Forelimb muscle (tissue), 1 donor: ENCODE measurements around the gene DGKG. TPM values are rescaled to one million over a fixed set of nuclear protein-coding genes. Genes with fewer than 3 reads are reported as not detected.

ENCODE experiments used
- DNase-seq: peaks from one replicate; pipeline ENCODE4 v3.0.0-alpha.2; 2013; ENCODE audit warnings: low read depth
- polyA plus RNA-seq: library from polyadenylated mRNA; unstranded; fragments of 120-200 nt; gene quantifications from one replicate; pipeline ENCODE4 v1.2.1, GENCODE V29; 2013; ENCODE audit not compliant: insufficient read length

The DGKG gene
- polyA plus RNA-seq, 1 donor, result 3.1 TPM

DNA sequence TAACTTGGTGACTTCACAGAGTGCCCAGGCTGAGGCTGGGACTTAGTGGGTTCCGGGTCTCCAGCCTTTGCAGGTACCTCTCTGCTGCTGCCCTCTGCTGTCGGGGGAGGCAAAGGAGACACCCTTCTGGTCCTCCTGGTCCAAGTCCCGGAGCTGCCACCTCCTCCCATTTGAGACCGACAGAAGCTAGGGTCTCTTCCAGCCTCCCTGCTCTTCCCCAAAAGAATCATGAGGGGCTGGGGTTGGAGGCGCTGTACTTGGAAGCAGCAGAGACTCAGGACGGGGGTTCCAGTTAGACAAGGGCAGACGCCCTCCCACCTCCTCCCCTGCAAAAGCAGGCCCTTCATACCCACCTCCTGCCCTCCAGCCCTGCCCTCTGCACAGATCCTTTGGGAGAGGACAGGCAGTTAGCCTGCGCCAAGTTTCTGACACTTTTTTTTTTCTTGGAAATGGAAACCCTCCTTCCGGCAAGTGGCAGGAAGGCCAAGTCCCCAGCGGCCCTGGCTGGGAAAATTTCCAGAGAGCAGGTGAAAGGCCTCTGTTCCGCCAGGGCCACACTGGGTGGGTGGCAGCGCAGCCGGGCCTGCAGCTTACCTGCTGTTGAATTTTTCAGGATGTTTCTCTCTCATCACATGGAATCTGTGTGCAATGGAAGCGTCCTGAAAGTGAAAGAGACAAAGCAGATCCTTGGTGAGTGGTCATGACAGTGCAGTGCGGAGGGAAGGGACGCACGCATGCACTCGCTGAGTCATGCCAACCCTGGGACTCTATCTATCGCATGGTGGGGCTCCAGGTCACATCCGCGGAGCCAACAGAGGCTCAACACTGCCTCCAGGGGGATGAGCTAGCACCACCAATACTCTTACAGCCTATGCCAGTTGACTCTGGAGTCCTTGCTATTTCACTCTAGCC is 119.9 kb downstream of the DGKG start:
- no peak for DNase-seq

GRCh38 chr3:186239321-186239720 is 122.7 kb downstream of the DGKG start:
- no peak for DNase-seq

GRCh38 chr3:186237915-186238314 is 124.1 kb downstream of the DGKG start:
- DNase-seq, result no peak

DNA sequence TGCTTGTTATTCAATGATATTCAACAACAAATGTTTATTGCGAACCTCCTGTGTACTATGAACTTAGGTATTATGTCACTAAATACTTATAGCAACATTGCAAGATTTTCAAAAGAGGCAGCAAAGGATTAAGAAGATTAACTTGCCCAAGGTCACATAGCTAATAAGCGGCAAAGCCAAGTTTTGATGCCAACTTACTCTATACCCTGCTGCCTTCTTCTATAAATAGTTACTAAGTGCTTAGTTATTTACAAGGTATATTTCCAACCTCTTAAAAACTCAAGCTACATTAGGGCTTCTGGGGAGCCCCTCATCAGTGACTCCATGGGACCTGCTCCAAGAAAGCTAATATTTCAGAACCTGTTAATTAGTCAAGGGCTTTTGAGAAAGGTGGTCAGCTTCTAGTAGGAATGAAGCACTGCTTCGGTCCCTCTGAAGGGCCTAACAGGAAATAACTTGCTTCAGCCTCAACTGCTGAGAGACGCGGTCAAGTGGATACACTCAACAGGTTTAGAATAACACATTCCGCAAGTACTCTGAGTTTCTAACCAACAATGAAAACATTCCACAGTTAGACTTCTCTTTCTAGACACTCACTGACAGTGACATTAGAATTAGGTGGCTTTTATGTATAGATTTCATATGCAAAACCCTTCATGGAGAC is 125.5 kb downstream of the DGKG start:
- no peak for DNase-seq

DNA sequence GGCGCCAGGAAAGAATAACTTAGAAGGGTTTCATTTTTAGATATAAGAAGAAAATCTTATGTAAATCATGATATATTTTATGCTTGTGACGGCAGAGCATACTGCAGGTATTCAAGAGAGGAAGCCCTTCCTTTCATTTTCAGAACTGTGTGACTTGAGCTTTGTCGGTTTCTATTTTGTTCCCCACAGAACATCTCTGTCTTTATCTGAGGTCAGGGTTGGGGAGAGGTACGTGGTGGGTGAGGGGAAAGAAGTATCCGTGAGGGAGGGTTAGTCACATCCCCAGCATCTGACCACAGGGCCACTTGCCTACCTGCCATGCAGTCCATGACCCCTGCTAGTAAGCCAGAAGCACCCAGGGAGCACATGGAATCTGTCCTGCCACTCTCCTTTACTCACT is 126.5 kb downstream of the DGKG start:
- no peak for DNase-seq

- DNase-seq, result no peak
These were observed 127.9 kb downstream of the DGKG start for GRCh38 chr3:186234152-186234551.

GRCh38 chr3:186226482-186226881 is 135.6 kb downstream of the DGKG start:
- no peak for DNase-seq

- no peak for DNase-seq
These were observed 136.4 kb downstream of the DGKG start for GRCh38 chr3:186225603-186226002.

DNA sequence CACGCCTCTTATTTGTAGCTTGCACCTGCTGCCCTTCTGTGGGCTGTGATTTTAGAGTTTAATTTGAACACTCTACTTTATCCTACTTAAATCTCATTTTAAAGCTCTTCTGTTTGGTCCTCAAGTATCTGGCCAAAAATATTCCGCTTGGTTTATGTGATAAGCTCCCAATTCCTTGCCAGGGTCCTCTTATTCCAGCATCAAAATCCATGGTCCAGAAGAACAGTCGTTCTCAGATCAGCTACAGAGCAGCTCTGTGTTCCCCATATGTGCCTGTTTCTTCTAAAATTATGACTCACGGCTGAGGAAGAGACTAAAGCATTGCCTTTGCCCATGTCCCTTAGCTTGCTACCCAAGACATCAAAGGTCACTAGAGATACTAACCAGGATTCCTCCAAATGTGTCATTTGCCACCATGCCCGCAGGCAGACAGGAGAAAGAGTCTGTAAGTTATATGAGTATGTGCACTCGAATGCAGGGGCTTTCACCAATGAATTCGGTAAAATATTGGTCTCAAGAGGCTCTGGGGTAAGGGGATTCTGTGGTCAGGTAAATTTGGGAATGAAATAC is 137.9 kb downstream of the DGKG start:
- DNase-seq, result no peak

- DNase-seq, result no peak
These were observed 138.6 kb downstream of the DGKG start for GRCh38 chr3:186223476-186223875.

DNA sequence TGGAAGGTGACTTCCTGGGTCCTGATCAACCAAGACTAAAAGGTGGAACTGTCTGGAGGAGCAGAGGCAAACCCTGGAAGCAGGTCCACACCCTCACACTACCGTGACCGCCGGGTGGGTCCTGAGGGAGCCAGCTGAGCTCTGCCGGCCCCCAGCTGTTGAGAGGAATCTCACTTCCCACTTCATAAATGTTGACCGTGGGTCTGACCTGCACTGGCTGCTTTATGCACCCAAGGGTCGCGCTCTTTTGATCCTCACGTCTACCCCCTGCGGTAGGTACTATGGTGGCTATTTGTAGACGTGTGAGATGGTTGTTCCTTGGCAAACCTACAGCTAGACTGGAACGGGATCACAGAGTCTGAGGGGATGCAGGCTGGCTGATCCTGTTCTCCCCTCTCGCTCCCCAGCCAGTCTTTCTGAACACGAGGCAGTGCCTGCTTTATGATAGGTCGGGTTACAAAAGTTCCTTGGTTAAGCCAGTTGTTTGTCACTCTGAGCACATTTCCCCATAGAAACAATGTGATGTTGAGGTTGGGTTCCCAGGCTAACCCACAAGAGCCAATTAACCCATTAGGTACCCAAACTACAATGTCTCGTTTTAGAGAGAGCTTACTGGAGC is 140.2 kb downstream of the DGKG start:
- no peak for DNase-seq

GRCh38 chr3:186220911-186221645 is 141.0 kb downstream of the DGKG start:
- no peak for DNase-seq

DNA sequence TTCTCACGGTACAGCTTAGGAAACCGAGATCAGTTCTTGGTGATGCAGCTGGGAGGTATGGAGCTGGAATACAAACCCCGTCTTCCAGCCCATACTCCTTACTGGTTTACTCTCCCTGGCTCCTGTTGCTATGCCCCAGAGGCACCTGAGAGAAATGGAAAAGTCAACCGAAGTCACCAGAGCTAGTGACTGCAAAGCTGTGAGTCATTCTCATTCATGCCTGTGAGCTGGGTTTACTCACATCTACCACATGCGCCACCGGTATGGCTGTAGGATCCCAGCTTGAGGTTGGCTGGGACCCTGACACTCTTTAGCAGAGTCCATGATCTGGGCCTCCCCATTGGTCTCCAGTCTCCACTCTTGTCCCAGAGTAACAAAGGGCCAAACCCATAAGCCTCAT is 141.7 kb downstream of the DGKG start:
- no peak for DNase-seq

GRCh38 chr3:186219211-186219638 is 142.8 kb downstream of the DGKG start:
- no peak for DNase-seq

GRCh38 chr3:186218421-186218820 is 143.6 kb downstream of the DGKG start:
- no peak for DNase-seq

GRCh38 chr3:186217820-186218164 is 144.2 kb downstream of the DGKG start:
- DNase-seq, result no peak

- DNase-seq, result no peak
These were observed 144.9 kb downstream of the DGKG start for GRCh38 chr3:186216900-186217819.

DNA sequence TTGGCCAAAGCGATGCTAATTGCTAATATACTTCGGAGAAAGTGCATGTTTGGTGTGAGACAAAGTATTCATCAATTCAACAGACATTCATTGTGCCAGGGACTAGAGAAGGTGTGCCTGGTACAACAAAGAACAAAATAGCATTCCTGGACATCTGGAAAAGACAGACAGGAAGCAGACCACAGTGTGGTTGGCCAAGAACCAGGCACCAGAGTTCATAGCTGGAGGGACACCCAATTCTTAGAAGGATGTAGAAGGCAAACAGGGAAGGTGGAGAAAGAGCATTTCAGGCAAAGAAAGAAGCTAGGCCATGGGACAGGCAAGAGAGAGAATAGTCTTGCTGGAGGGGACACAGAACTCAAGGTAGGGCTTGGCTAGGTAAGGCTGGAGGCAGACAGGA is 147.4 kb downstream of the DGKG start:
- no peak for DNase-seq

DNA sequence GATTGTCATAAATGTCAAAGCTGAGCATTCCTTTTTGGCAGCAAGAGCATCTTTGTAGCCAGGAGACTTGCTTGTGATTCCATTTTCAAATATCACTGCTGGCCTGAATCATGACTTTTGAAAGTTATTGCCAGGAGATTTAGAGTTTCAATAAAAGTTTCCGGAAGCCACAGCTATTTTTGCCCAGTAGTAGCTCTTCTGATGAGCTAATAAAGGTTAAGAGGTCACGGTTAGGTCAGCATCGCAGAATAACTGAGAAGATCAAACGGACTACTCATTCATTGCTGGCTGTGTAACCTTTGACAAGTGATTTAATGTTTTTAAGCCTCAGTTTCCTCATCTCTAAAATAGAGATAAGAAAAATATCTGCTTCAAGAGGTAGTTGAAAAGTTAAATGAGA is 148.1 kb downstream of the DGKG start:
- DNase-seq, result no peak

GRCh38 chr3:186212611-186213010 is 149.4 kb downstream of the DGKG start:
- no peak for DNase-seq
